Keratinocyte (primary cell): ENCODE results near the gene CTAGE1. TPM values are rescaled to one million over a fixed set of nuclear protein-coding genes. Genes with fewer than 3 reads are reported as not detected.
A peak's percentile ranks its signal among the peaks of the same experiment; 100 is the strongest.

Experiments used
- DNase-seq: peaks from one replicate; pipeline ENCODE4 v3.0.0-alpha.2; 2011; ENCODE audit warnings: low read depth, missing footprints, low spot score
- FAIRE-seq: peaks from 2 replicates; lab custom pipeline; 2011; peaks lifted over from hg19 to GRCh38; lab: Jason Lieb, UNC
- H2AFZ ChIP-seq: 2 replicates; pipeline ENCODE4 v1.6.0; 2012; ENCODE audit warnings: low read length, control low read depth, inconsistent platforms; ENCODE audit not compliant: control insufficient read depth
- H3K27ac ChIP-seq: 2 replicates; pipeline ENCODE4 v1.5.1; 2011; ENCODE audit warnings: low read length; ENCODE audit not compliant: control insufficient read depth, insufficient read depth
- H3K27me3 ChIP-seq: 3 replicates; pipeline ENCODE4 v1.6.0; 2011; ENCODE audit warnings: low read length; ENCODE audit not compliant: control insufficient read depth, insufficient read depth; ENCODE audit errors: extremely low read depth
- H3K36me3 ChIP-seq, 2 experiments: 2 replicates in 1 of 2; 3 replicates in 1 of 2; pipeline ENCODE4 v1.5.1; 2011; ENCODE audit warnings: low read length in 2 of 2, mild to moderate bottlenecking in 1 of 2; ENCODE audit not compliant: control insufficient read depth in 2 of 2, insufficient read depth in 2 of 2; ENCODE audit errors: extremely low read depth in 1 of 2
- H3K4me1 ChIP-seq: 3 replicates; pipeline ENCODE4 v1.5.1; 2011; ENCODE audit warnings: low read length; ENCODE audit not compliant: control insufficient read depth, insufficient read depth; ENCODE audit errors: extremely low read depth
- H3K4me2 ChIP-seq: 3 replicates; pipeline ENCODE4 v1.6.0; 2011; ENCODE audit warnings: low read depth, low read length; ENCODE audit not compliant: control insufficient read depth, insufficient read depth; ENCODE audit errors: extremely low read depth
- H3K4me3 ChIP-seq, 3 experiments: fragments of 200-600 bp in 1 of 3; sonication (generic) in 1 of 3; 2 replicates in 2 of 3; 3 replicates in 1 of 3; pipeline ENCODE4 v1.5.1; 2011 to 2016; ENCODE audit warnings: low read length in 3 of 3, mild to moderate bottlenecking in 3 of 3, control low read depth in 2 of 3, inconsistent platforms in 1 of 3, low read depth in 1 of 3, mixed read lengths in 1 of 3, mixed run types in 1 of 3, moderate library complexity in 1 of 3; ENCODE audit not compliant: control insufficient read depth in 2 of 3, insufficient read depth in 2 of 3; ENCODE audit errors: extremely low read depth in 1 of 3
- H3K79me2 ChIP-seq: 2 replicates; pipeline ENCODE4 v1.6.0; 2012; ENCODE audit warnings: low read length; ENCODE audit not compliant: control insufficient read depth, insufficient read depth
- H3K9ac ChIP-seq: 3 replicates; pipeline ENCODE4 v1.6.0; 2011; ENCODE audit warnings: low read length; ENCODE audit not compliant: control insufficient read depth, insufficient read depth; ENCODE audit errors: extremely low read depth
- H3K9me1 ChIP-seq: 3 replicates; pipeline ENCODE4 v1.6.0; 2011; ENCODE audit warnings: low read length; ENCODE audit not compliant: control insufficient read depth, insufficient read depth; ENCODE audit errors: extremely low read depth
- H3K9me3 ChIP-seq: 2 replicates; pipeline ENCODE4 v1.5.1; 2012; ENCODE audit warnings: low read depth, low read length; ENCODE audit not compliant: control insufficient read depth
- H4K20me1 ChIP-seq: 3 replicates; pipeline ENCODE4 v1.6.0; 2011; ENCODE audit warnings: low read length; ENCODE audit not compliant: control insufficient read depth, insufficient read depth; ENCODE audit errors: extremely low read depth
- EZH2 ChIP-seq: IDR thresholded peaks from one replicate; pipeline ENCODE4 v1.6.1; 2012; ENCODE audit warnings: inconsistent platforms, mild to moderate bottlenecking, low read length, moderate library complexity
- dilution Hi-C: fragments of 300-500 bp; cut with MboI; formaldehyde crosslinking; loops from one replicate; pipeline ENCODE4 v1.7.0; 2020; ENCODE audit warnings: low sequenced_read_pairs; ENCODE audit not compliant: extremely low pct_ligation_motif_present
- polyA plus RNA-seq, 5 experiments: library from polyadenylated mRNA; depleted of rRNA in 3 of 5; stranded (reverse) in 3 of 5; stranded (forward) in 1 of 5; unstranded in 1 of 5; fragments of >200 nt; gene quantifications; 1 replicate in 1 of 5; 2 replicates in 3 of 5; 3 replicates in 1 of 5; pipeline versions ENCODE4 v1.2.1 to v1.2.3, GENCODE V29; 2011 to 2012; ENCODE audit warnings: missing spikeins in 2 of 5, low read depth in 1 of 5, low replicate concordance in 1 of 5
- TF ChIP-seq, protein P1 (sequence below), 3 experiments: IDR thresholded peaks in 1 of 3; conservative IDR thresholded peaks in 1 of 3; optimal IDR thresholded peaks in 1 of 3; 2 replicates in 2 of 3; 3 replicates in 1 of 3; pipeline versions ENCODE3 to v1.5.1; 2011; ENCODE audit warnings: low read length in 3 of 3, mild to moderate bottlenecking in 3 of 3, moderate library complexity in 2 of 3, control low read depth in 1 of 3, inconsistent platforms in 1 of 3; ENCODE audit not compliant: insufficient read depth in 2 of 3; ENCODE audit errors: extremely low read depth in 1 of 3

Gene CTAGE1
- polyA plus RNA-seq, 1 donor (not counting 4 experiments of a cell fraction or from before 2014, with no cell fraction given), result not detected

DNA sequence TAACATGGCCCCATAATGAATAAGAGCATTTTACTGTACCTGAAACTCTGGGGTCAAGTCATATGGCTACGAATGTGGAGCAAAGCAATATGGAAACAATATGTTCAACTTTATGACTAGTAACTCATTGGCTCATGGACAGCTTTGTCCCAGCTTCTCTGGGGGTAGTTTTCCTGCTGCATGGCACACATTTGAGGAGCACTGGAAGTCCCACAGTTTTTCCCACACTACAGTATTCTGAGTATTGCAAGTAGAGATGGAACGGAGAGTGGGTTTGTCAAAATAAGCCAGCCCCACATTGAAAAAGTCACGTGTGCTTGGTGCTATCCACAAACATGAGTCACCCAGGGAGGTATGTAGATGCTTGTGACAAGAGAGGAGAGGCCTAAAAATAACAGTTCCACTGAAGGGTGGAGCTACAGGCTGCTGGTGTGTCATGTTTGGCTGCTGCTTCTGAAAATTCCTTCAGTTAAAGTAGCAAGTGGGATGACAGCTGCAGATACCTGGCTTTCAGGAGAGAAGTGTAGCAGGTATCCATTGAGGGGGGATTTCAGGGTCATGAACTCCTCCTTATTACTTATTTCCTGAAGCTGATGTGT, 48.2 kb upstream of the CTAGE1 start:
- Histone ChIP-seq H3K4me1 (peaks cover 36% of the 10 kb centered on the region), H3K9me3 (peaks cover 5% of the 10 kb centered on the region), H3K36me3 (no peaks in the 10 kb centered on the region), H3K4me3 (peak overlapping the region in 2 of 3 experiments; percentile 11 to 19), H2AFZ (no peak overlapping the region), H3K27ac (peak overlapping the region; percentile 99), H3K79me2 (no peaks in the 10 kb centered on the region), H3K27me3 (no peaks in the 10 kb centered on the region), H3K4me2 (peak overlapping the region; percentile 72), H4K20me1 (no peaks in the 10 kb centered on the region), H3K9me1 (no peaks in the 10 kb centered on the region), H3K9ac (peak overlapping the region; percentile 74)
- DNase-seq (peak; percentile 86), FAIRE-seq (peak; percentile 93)
- dilution Hi-C loops, result no loop called here
- TF ChIP-seq, protein P1, sequence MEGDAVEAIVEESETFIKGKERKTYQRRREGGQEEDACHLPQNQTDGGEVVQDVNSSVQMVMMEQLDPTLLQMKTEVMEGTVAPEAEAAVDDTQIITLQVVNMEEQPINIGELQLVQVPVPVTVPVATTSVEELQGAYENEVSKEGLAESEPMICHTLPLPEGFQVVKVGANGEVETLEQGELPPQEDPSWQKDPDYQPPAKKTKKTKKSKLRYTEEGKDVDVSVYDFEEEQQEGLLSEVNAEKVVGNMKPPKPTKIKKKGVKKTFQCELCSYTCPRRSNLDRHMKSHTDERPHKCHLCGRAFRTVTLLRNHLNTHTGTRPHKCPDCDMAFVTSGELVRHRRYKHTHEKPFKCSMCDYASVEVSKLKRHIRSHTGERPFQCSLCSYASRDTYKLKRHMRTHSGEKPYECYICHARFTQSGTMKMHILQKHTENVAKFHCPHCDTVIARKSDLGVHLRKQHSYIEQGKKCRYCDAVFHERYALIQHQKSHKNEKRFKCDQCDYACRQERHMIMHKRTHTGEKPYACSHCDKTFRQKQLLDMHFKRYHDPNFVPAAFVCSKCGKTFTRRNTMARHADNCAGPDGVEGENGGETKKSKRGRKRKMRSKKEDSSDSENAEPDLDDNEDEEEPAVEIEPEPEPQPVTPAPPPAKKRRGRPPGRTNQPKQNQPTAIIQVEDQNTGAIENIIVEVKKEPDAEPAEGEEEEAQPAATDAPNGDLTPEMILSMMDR (optimal IDR thresholded peaks at IDR 0.05 in 1 of 3, IDR thresholded peaks at IDR 0.05 in 1 of 3, conservative IDR thresholded peaks at IDR 0.05 in 1 of 3; ENCODE audit: extremely low read depth in 1 of 3, insufficient read depth in 2 of 3, low read length in 3 of 3), result no peak
- no peak for TF ChIP-seq EZH2

DNA sequence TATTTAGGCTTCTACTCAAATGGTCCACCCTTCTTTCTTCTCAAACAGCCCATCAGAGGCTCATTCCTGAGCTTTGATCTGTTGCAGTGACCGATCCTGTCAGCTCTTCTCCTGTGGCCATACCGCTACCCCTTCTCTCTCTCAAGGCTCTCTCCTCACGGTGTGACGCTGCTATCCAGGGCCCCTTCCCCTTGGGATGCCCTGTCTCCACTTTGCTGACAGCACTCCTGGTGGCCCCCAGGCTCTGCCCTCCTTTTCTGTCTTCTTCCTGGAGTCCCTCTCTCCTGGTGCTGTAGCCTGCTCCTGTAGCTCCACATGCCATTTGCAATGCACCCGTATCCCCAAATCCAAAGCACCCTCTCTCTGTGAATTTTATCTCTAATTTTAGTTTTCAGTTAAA, 45.4 kb upstream of the CTAGE1 start:
- no peaks in the 10 kb centered on the region for H3K9me3 ChIP-seq
- no peak overlapping the region for H3K27ac ChIP-seq
- DNase-seq (no peak), FAIRE-seq (no peak)
- dilution Hi-C loops, result no loop called here
- H3K36me3 ChIP-seq, result no peaks in the 10 kb centered on the region
- H3K4me2 ChIP-seq, result no peak overlapping the region
- no peak for TF ChIP-seq EZH2
- TF ChIP-seq, protein P1 (optimal IDR thresholded peaks at IDR 0.05 in 1 of 3, IDR thresholded peaks at IDR 0.05 in 1 of 3, conservative IDR thresholded peaks at IDR 0.05 in 1 of 3; ENCODE audit: extremely low read depth in 1 of 3, insufficient read depth in 2 of 3, low read length in 3 of 3), result no peak
- no peak overlapping the region for H3K4me3 ChIP-seq
- H3K9me1 ChIP-seq, result no peaks in the 10 kb centered on the region
- H3K9ac ChIP-seq, result no peak overlapping the region
- peaks cover 27% of the 10 kb centered on the region for H3K4me1 ChIP-seq
- no peaks in the 10 kb centered on the region for H4K20me1 ChIP-seq
- H2AFZ ChIP-seq, result no peak overlapping the region
- H3K79me2 ChIP-seq, result no peaks in the 10 kb centered on the region
- no peaks in the 10 kb centered on the region for H3K27me3 ChIP-seq
